Gastrocnemius medialis (tissue), 4 donors: ENCODE results near the gene KRTAP10-7.

Experiments used
- CTCF ChIP-seq, 5 experiments: fragments of 450-650 bp in 3 of 5; fragments of 200-600 bp in 2 of 5; sonication (generic) in 2 of 5; IDR thresholded peaks in 4 of 5; conservative IDR thresholded peaks in 1 of 5; 1 replicate in 4 of 5; 2 replicates in 1 of 5; pipeline ENCODE4 v1.5.1; 2016 to 2019; ENCODE audit warnings: antibody characterized with exemption in 5 of 5, mild to moderate bottlenecking in 3 of 5, moderate library complexity in 3 of 5
- POLR2A ChIP-seq, 2 donors: fragments of 450-650 bp; IDR thresholded peaks; one replicate each; pipeline ENCODE4 v1.6.1; 2017; ENCODE audit warnings: antibody characterized with exemption in 2 of 2, mild to moderate bottlenecking in 2 of 2, moderate library complexity in 2 of 2

- TF ChIP-seq CTCF (IDR thresholded peaks at IDR 0.05 in 4 of 5, conservative IDR thresholded peaks at IDR 0.05 in 1 of 5) = no peak
- no peak for TF ChIP-seq POLR2A (IDR thresholded peaks at IDR 0.05)
These were observed 23.2 kb downstream of the KRTAP10-7 start for GRCh38 chr21:44623575-44623974.
